Fibroblast of the aortic adventitia (primary cell): ENCODE data around the gene B9D1. TPM values are rescaled to one million over a fixed set of nuclear protein-coding genes. Genes with fewer than 3 reads are reported as not detected.
A peak's percentile ranks its signal among the peaks of the same experiment; 100 is the strongest.

Experiments used
- DNase-seq: peaks from one replicate; pipeline ENCODE4 v3.0.0-alpha.2; 2010; ENCODE audit warnings: low read depth
- H3K4me3 ChIP-seq: 2 replicates; pipeline ENCODE4 v1.5.1; 2011; ENCODE audit warnings: low read depth, mild to moderate bottlenecking, control low read depth, low read length, moderate library complexity
- CTCF ChIP-seq: IDR thresholded peaks from 2 replicates; pipeline ENCODE4 v1.5.1; 2011; ENCODE audit warnings: mild to moderate bottlenecking, low read length, control low read depth, inconsistent platforms; ENCODE audit not compliant: insufficient read depth
- total RNA-seq: library from RNA; depleted of rRNA; stranded (reverse); fragments of >200 nt; gene quantifications from 2 replicates; pipeline ENCODE4 v1.2.3, GENCODE V29; 2012; ENCODE audit warnings: low replicate concordance

Gene B9D1
- total RNA-seq, 1 donor: 19.9 TPM

GRCh38 chr17:19322129-19322505, 40.4 kb downstream of the B9D1 start:
- DNase-seq: no peak

GRCh38 chr17:19321481-19322128, 40.9 kb downstream of the B9D1 start:
- DNase-seq: no peak
- TF ChIP-seq CTCF: peak; percentile 8
- H3K4me3 ChIP-seq: no peak overlapping the region

More at GRCh38 chr17:19322129-19322505, 40.4 kb downstream of the B9D1 start:
- TF ChIP-seq CTCF: no peak
- no peak overlapping the region for H3K4me3 ChIP-seq

- TF ChIP-seq CTCF: no peak
- DNase-seq: no peak
- no peak overlapping the region for H3K4me3 ChIP-seq
Measured at GRCh38 chr17:19320876-19321275, 41.6 kb downstream of the B9D1 start.

- H3K4me3 ChIP-seq: no peak overlapping the region
- DNase-seq: no peak
- no peak for TF ChIP-seq CTCF
Measured at GRCh38 chr17:19319771-19320505, 42.6 kb downstream of the B9D1 start.

- no peak for DNase-seq
- TF ChIP-seq CTCF: no peak
- H3K4me3 ChIP-seq: no peak overlapping the region
Measured at GRCh38 chr17:19318611-19319010, 43.9 kb downstream of the B9D1 start.

GRCh38 chr17:19317359-19318095, 45.0 kb downstream of the B9D1 start:
- TF ChIP-seq CTCF: no peak
- H3K4me3 ChIP-seq: no peak overlapping the region
- peak; percentile 40 for DNase-seq
